Stimulated activated effector memory CD8-positive, alpha-beta T cell treated with anti-CD3 and anti-CD28 coated beads, Interleukin-12 subunit alpha, Interleukin-12 subunit beta, amount 100 ng/mL, for 72 hours (primary cell): ENCODE results near the gene CCNYL1.
"Not testable (repeated sequence)": the region's sequence is repeated elsewhere in the genome, so short reads cannot be mapped to it uniquely, and the experiment has no call there.

Experiments
- ATAC-seq: fragments of 150-1000 bp; cut with Tn5 transposase; 2 replicates; pipeline ENCODE4 v1.10.0; 2021
- DNase-seq, 2 donors: peaks; one replicate each; pipeline ENCODE4 v3.0.0; 2021 to 2022; ENCODE audit warnings: low spot score in 2 of 2
- H3K27ac Mint-ChIP-seq: one replicate; pipeline ENCODE4 v1.8.0; 2022; ENCODE audit warnings: mild to moderate bottlenecking, mixed read lengths
- H3K36me3 Mint-ChIP-seq: one replicate; pipeline ENCODE4 v1.8.0; 2022; ENCODE audit warnings: mild to moderate bottlenecking, mixed read lengths
- H3K4me1 Mint-ChIP-seq: one replicate; pipeline ENCODE4 v1.8.0; 2022; ENCODE audit warnings: mixed read lengths
- H3K4me3 Mint-ChIP-seq: one replicate; pipeline ENCODE4 v1.8.0; 2022; ENCODE audit warnings: mild to moderate bottlenecking, mixed read lengths
- H3K9me3 Mint-ChIP-seq: one replicate; pipeline ENCODE4 v1.8.0; 2022; ENCODE audit warnings: mixed read lengths

CCNYL1 gene

DNA sequence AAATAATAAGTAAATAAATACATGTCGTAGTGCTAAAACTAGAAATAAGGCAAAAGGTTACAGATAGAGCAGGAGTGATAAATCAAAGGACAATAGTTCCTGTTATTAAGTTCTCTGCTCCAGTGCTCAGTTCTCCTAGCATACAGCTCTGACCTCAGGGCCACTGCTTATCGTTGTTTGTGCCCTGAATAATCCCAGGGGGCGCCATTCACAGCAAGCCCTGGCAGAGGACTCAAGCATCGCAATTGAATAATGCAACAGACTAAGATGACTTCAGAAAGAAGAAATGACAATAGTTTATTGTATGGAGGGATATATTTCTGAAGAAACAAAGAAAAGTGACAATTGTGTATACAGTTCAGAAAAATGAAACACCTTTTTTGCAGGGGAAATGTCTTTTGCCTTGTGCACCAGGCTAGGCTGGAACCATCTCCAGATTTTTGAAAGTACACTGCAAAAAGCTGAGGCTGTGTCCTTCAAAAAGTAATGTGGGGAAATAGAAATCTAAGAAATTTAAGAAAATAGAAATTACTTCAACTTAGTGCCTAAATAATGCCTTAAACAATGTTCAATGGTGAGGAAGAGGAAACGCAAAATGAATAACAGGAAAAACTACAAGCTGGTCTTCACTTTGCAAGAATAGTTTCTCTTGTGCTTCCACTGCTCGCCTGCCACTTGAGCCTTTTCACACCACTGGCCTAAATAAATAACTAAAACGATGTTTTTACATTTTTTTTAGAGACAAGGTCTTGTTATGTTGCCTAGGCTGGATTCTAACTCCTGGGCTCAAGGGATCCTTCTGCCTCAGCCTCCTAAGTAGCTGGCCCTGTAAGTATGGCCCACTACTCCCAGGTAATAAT lies 19.0 kb upstream of the CCNYL1 start:
- H3K36me3 Mint-ChIP-seq = no peaks in the 10 kb centered on the region
- H3K27ac Mint-ChIP-seq = no peak overlapping the region
- no peaks in the 10 kb centered on the region for H3K9me3 Mint-ChIP-seq
- no peak overlapping the region for H3K4me3 Mint-ChIP-seq
- peaks cover 12% of the 10 kb centered on the region for H3K4me1 Mint-ChIP-seq
- peak in 1 of 2 donors; percentile 11 for DNase-seq
- peak; percentile 75 for ATAC-seq

DNA sequence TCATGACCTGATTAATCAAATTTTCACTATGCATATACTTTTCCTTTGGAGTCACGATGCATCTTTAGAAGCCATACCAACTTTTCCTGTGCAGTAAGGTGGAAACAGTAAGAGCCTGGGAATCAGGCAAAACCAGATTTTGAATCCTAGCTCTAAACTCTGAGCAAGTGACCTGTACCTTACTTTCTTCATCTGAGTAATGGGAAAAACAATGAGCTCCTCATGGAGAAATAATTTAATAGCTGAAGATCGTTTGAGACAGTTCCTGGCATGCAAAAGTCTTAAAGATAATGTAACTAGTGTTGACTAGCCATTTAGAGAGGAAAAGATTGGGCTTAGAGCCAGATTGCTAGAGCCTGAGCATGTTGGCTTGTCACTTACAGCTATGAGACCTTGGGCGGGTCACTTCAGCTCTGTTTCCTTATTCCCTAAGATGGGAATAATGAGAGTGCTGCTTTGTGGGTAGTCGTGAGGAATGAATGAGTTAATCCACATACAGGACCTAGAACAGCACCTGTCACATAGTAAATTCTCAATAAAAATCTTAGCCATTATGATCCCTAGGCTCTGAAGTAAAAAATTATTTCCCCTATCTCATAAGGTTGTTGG lies 17.7 kb upstream of the CCNYL1 start:
- no peak for ATAC-seq
- Mint-ChIP-seq H3K4me3 (no peak overlapping the region), H3K4me1 (peaks cover 5% of the 10 kb centered on the region), H3K9me3 (no peaks in the 10 kb centered on the region), H3K27ac (no peak overlapping the region), H3K36me3 (no peaks in the 10 kb centered on the region)
- DNase-seq = no peak

DNA sequence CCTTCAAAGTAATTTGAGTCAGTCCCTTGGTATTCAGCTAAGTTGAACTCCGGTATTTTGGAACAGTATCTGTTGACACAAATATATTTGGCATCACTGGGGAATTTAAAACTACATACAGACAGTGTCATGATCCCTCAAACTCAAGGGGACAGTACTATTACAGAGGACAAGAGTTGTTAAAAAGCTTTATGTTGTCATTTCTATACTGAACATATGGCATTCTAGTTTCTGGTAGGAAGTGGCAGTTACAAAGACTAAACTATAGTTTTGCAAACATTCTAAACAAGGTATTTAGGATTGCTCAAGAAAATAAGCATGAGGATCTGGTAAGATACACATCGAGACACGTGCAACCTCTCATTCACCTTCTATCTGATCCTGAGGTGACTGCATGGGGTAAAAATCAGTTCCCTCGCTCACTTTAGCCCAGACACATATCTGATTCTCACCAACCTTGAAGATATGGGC lies 16.6 kb upstream of the CCNYL1 start:
- Mint-ChIP-seq H3K4me1 (peaks cover 5% of the 10 kb centered on the region), H3K4me3 (no peak overlapping the region)

DNA sequence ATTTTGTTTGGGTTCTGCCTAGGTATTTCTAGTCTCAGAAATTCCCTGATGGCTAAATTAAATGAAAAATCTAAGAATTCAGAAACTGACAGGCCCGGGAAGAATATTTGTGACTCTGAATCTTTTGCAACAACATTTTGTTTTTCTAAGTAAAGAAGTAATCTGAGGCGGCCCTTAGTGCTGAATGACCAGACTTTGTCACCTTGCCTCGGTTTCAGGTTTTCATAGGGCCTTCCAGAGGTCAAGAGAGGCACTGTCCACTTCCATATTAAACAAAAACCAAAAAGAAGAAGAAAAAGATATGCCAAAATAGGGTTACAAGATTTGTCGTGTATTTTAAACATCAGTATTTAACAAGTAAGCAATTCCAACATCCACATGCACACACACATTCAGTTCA lies 16.1 kb upstream of the CCNYL1 start:
- Mint-ChIP-seq H3K4me3 (no peak overlapping the region), H3K4me1 (peaks cover 5% of the 10 kb centered on the region), H3K9me3 (no peaks in the 10 kb centered on the region), H3K36me3 (no peaks in the 10 kb centered on the region), H3K27ac (no peak overlapping the region)
- DNase-seq = no peak
- no peak for ATAC-seq

More for the DNA sequence above, 16.6 kb upstream of the CCNYL1 start:
- H3K9me3 Mint-ChIP-seq = no peaks in the 10 kb centered on the region
- ATAC-seq (no peak), DNase-seq (no peak)
- H3K27ac Mint-ChIP-seq = no peak overlapping the region
- no peaks in the 10 kb centered on the region for H3K36me3 Mint-ChIP-seq

DNA sequence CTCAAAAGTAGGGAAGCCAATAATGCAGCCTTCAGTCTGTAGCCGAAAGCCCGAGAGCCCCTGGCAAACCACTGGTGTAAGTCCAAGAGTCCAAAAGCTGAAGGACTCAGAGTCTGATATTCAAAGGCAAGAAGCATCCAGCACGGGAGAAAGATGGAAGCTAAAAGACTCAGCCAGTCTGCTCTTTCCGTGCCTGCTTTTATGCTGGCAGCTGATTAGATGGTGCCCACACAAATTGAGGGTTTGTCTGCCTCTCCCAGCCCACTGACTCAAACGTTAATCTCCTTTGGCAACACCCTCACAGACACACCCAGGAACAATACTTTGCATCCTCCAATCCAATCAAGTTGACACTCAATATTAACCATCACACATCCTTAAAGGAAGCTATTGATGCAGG lies 14.5 kb upstream of the CCNYL1 start:
- not testable (repeated sequence) for H3K27ac Mint-ChIP-seq, ATAC-seq, H3K4me3 Mint-ChIP-seq, H3K9me3 Mint-ChIP-seq, DNase-seq, H3K4me1 Mint-ChIP-seq, H3K36me3 Mint-ChIP-seq

DNA sequence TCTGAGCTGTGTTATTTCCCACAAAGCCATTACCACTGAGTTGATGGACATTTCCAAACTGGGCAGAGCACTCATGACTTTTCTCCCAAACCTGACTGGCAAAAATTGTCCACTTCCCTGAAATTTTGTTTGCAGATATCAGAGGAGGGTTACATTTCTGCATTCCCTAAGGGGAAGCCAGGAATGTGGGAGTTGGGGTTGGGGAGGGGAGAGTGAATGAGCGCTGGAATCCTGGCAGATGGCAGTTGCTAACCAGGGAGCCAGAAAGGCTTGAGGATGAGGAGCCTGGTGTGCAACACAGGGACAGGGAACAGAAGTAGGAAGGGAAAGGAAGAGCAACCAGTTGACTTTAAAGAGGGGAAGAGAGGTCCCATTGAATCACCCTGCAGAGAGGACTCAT lies 14.0 kb upstream of the CCNYL1 start:
- DNase-seq = no peak
- Mint-ChIP-seq H3K9me3 (no peaks in the 10 kb centered on the region), H3K4me3 (no peak overlapping the region), H3K27ac (no peak overlapping the region), H3K4me1 (peaks cover under 1% of the 10 kb centered on the region), H3K36me3 (no peaks in the 10 kb centered on the region)
- ATAC-seq = no peak

DNA sequence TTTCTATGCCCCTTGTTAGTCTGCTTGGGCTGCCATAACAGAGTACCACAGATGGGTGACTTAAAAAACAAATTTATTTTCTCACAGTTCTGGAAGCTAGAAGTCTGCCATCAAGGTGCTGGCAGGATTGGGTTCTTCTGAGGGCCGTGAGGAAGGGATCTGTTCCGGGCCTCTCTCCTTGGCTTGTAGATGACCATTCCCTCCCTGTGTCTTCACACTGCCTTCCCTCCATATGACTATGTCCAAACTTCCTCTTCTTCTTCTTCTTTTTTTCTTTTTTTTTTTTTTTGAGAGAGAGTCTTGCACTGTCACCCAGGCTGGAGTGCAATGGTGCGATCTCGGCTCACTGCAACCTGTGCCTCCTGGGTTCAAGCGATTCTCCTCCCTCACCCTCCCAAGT lies 13.1 kb upstream of the CCNYL1 start:
- no peak overlapping the region for H3K27ac Mint-ChIP-seq
- ATAC-seq (no peak), DNase-seq (no peak)
- no peaks in the 10 kb centered on the region for H3K36me3 Mint-ChIP-seq
- H3K4me3 Mint-ChIP-seq = no peak overlapping the region
- no peaks in the 10 kb centered on the region for H3K9me3 Mint-ChIP-seq
- no peaks in the 10 kb centered on the region for H3K4me1 Mint-ChIP-seq

DNA sequence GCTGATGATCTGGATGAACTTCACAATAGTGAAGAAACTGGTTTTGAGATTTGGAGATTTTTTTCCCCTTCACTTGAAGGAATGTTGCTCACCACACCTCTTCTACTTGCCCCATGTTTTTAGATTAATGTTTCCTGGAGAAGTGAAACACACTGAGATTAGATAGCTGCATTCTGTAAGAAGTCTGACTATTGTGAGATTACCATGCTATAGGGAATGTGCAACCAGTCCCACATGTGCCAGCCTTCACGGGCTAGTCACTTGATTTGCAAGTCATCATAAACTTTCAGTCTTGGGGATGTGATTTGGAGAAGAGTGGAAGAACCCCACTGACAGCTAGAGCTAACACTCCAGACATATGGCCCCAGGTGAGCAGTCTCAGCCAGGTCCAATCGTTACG lies 7.4 kb upstream of the CCNYL1 start:
- no peak overlapping the region for H3K27ac Mint-ChIP-seq
- no peaks in the 10 kb centered on the region for H3K9me3 Mint-ChIP-seq
- no peaks in the 10 kb centered on the region for H3K4me1 Mint-ChIP-seq
- H3K4me3 Mint-ChIP-seq = no peak overlapping the region
- no peaks in the 10 kb centered on the region for H3K36me3 Mint-ChIP-seq
- DNase-seq = no peak
- no peak for ATAC-seq

DNA sequence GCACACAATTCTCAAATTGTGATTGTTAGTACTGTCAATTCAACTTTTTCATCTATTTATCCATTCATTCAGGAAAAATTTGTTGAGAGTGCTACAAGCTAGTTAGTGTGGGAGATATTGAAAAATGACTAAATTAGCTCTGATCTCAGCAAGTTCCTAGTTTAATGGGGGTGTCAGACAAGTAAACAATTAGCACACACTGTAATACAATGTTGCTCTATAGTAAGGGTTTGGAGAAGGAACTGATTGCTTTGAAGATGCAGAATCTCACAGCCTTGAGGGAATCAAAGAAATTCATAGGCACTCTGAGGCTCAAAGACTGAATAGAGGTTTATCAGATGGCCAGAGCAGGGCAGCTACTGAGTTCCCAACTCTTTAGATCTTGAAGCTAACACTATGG lies 6.8 kb upstream of the CCNYL1 start:
- H3K27ac Mint-ChIP-seq = no peak overlapping the region
- H3K4me3 Mint-ChIP-seq = no peak overlapping the region
- no peaks in the 10 kb centered on the region for H3K4me1 Mint-ChIP-seq
- DNase-seq (no peak), ATAC-seq (no peak)
- no peaks in the 10 kb centered on the region for H3K36me3 Mint-ChIP-seq
- no peaks in the 10 kb centered on the region for H3K9me3 Mint-ChIP-seq

DNA sequence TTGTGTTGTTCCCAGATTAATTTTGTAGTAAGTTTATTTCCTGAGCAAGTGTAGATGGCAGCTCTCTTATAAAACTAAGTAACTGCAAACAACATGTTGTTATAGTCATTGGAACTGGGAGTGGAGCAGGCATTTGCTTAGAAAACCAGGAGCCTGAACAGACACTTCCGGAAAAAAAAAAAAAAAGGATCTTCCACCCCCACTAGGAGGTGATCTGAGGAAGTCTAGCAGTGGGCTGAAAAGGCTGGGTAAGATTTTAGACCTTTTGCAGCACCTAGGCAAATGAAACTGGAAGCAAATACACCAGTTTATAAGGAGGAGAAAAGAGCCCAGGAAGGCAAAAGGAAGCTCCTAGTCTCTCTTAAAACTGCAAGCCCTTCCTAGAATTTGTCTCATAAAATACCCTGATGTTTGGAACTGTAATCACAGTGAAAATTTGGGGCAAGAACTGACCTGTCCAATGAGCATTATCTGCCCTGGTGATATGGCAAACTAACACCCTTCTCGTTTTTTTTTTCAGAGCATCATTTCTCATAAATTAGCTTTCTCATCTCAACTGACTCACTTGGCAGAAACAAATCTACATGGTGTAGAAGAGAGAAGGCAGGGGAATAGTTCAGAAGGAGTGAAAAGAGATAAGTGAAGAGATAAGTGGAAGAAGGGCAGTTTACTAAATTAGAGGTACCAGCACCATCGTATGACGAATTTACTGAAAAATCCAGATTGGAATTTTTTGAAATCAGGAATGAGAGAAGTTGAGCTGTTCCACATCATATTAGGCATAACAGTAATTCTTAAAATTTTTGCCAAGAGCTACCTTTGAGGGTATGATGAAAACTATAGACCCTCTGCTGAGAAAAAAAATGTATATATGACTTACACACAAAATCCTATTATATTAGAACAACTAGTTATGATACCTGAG lies 4.2 kb upstream of the CCNYL1 start:
- no peaks in the 10 kb centered on the region for H3K9me3 Mint-ChIP-seq
- DNase-seq = no peak
- peaks cover 8% of the 10 kb centered on the region for H3K4me1 Mint-ChIP-seq
- ATAC-seq = no peak
- no peaks in the 10 kb centered on the region for H3K36me3 Mint-ChIP-seq
- no peak overlapping the region for H3K4me3 Mint-ChIP-seq
- H3K27ac Mint-ChIP-seq = no peak overlapping the region

DNA sequence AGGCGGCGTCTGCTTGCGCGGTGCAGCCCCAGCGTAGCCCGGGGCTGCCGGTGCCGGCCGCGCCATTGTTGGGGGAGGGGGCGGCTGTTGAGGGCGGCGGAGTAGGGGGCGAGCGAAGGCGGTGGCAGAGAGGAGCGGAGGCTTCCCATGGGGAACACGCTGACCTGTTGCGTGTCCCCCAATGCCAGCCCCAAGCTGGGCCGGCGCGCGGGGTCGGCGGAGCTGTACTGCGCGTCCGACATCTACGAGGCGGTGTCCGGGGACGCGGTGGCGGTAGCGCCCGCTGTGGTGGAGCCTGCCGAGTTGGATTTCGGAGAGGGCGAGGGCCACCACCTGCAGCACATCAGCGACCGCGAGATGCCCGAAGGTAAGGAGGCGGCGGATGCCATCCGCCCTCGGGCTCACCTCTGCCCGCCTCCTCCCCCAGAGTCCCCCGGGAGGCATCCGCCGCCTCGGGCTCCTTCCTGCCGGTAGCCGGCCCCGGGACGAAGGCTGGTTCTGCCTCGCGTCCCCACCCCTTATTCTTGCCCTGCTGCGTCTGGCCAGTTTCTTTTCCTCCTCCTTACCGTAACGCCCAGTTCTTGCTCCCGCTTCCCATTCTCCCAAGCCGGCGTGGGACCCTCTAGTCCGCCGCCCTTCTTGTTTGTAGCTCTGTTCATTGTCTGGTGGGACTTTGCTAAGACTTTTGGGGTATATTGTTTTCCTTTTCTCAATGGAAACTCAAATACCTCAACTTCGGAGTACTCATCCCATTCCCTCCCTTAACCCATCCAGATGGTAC lies 500 bp downstream of the CCNYL1 start:
- Mint-ChIP-seq H3K9me3 (no peaks in the 10 kb centered on the region), H3K4me1 (peaks cover 30% of the 10 kb centered on the region), H3K36me3 (no peaks in the 10 kb centered on the region), H3K4me3 (peak overlapping the region; percentile 92), H3K27ac (peak overlapping the region; percentile 89)
- ATAC-seq (peak; percentile 49), DNase-seq (peak in 1 of 2 donors; percentile 37)

DNA sequence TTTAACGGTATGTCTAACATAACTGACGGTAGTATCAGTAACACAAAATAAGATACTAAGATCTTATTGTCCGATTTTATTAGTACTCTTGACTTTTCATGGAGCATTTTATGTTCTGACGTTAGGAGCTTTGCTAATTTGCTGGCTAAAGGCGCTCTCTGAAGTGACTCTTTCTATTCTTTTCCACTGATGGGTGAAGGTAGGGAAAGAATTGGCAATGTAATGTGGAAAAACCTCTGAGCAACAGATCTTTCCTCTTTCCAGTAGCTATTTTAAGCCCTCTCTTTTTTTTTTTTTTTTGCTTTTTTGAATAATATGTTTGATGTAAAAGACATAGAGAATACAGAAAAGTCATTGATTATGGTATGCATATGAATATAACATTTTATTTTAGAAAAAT lies 4.6 kb downstream of the CCNYL1 start:
- ATAC-seq (no peak), DNase-seq (no peak)
- Mint-ChIP-seq H3K4me3 (no peak overlapping the region), H3K36me3 (no peaks in the 10 kb centered on the region), H3K4me1 (peaks cover 31% of the 10 kb centered on the region), H3K27ac (no peak overlapping the region), H3K9me3 (no peaks in the 10 kb centered on the region)

DNA sequence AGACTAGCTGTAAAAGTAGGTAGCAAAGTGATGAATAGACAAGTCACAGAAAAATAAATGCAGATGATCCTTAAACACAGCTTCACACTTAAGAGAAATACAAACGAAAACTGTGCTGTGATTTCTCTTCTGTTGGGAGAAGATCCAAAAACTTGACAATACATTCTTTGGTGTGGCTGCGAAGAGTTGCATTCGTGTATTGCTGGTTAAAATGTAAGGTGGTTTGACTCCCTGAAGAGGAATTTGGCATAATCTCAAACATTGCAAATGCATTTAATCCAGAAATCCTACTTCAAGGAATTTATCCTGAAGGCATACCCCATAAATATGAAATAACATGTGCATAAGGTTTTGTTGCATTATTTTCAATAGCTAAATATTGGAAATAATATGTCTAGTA lies 7.1 kb downstream of the CCNYL1 start:
- H3K4me3 Mint-ChIP-seq = no peak overlapping the region

DNA sequence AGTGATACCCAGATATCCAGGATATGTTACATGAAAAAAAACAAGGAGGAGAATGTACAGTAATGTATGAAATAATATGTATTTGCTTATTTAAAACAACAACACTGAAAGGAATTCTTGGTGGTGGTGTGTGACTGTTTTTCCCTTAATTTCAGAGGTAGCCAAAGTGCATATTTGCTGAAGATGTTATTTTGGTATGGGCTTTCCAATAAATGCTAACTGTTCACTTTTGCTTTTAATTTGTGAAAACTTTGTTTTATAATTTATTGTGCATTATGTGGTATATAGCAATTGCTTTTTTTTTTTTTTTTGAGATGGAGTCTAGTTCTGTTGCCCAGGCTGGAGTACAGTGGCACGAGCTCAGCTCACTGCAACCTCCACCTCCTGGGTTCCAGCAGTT lies 7.6 kb downstream of the CCNYL1 start:
- no peak overlapping the region for H3K4me3 Mint-ChIP-seq
- DNase-seq (no peak), ATAC-seq (no peak)
- no peaks in the 10 kb centered on the region for H3K9me3 Mint-ChIP-seq
- H3K36me3 Mint-ChIP-seq = no peaks in the 10 kb centered on the region
- peaks cover 15% of the 10 kb centered on the region for H3K4me1 Mint-ChIP-seq
- H3K27ac Mint-ChIP-seq = no peak overlapping the region

More for the DNA sequence above, 7.1 kb downstream of the CCNYL1 start:
- H3K36me3 Mint-ChIP-seq = no peaks in the 10 kb centered on the region
- H3K4me1 Mint-ChIP-seq = peaks cover 16% of the 10 kb centered on the region
- no peak overlapping the region for H3K27ac Mint-ChIP-seq
- no peaks in the 10 kb centered on the region for H3K9me3 Mint-ChIP-seq
- no peak for DNase-seq
- no peak for ATAC-seq

DNA sequence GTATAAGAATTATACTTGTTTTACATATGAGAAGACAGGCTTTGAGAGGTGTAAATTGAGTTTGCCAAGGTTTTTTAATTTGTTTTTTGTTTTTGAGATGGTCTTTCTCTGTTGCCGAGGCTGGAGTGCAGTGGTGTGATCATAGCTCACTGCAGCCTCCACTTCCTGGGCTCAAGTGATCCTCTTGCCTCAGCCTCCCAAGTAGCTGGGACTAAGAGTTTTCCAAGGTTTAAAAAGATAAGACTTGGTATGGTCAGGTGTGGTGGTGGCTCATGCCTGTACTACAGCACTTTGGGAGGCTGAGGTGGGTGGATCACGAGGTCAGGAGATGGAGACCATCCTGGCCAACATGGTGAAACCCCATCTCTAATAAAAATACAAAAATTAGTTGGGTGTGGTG lies 8.2 kb downstream of the CCNYL1 start:
- not testable (repeated sequence) for H3K4me3 Mint-ChIP-seq, DNase-seq, H3K27ac Mint-ChIP-seq, ATAC-seq, H3K36me3 Mint-ChIP-seq, H3K9me3 Mint-ChIP-seq
- peaks cover 14% of the 10 kb centered on the region for H3K4me1 Mint-ChIP-seq
